Subcutaneous abdominal adipose tissue (tissue), 5 donors: ENCODE results near the gene GJD3.
A peak's percentile ranks its signal among the peaks of the same experiment; 100 is the strongest.

Experiments used
- H3K27ac ChIP-seq: one replicate; pipeline ENCODE4 v1.7.0; 2013; ENCODE audit warnings: low read depth, mild to moderate bottlenecking, inconsistent platforms, low read length, moderate library complexity
- H3K27me3 ChIP-seq, 5 donors: one replicate each; pipeline ENCODE4 v1.7.0; 2013; ENCODE audit warnings: low read length in 5 of 5, inconsistent platforms in 1 of 5; ENCODE audit not compliant: control insufficient read depth in 5 of 5, insufficient read depth in 4 of 5
- H3K36me3 ChIP-seq, 5 donors: one replicate each; pipeline ENCODE4 v1.7.0; 2013; ENCODE audit warnings: low read length in 5 of 5; ENCODE audit not compliant: control insufficient read depth in 5 of 5, insufficient read depth in 5 of 5
- H3K4me1 ChIP-seq, 5 donors: one replicate each; pipeline ENCODE4 v1.7.0; 2013; ENCODE audit warnings: low read length in 5 of 5, mild to moderate bottlenecking in 3 of 5, moderate library complexity in 1 of 5; ENCODE audit not compliant: control insufficient read depth in 5 of 5, insufficient read depth in 5 of 5
- H3K4me3 ChIP-seq, 5 donors: one replicate each; pipeline ENCODE4 v1.7.0; 2013; ENCODE audit warnings: low read length in 5 of 5, low read depth in 1 of 5
- H3K9ac ChIP-seq, 5 donors: one replicate each; pipeline ENCODE4 v1.7.0; 2013; ENCODE audit warnings: low read length in 5 of 5, mild to moderate bottlenecking in 4 of 5, moderate library complexity in 3 of 5
- H3K9me3 ChIP-seq, 5 donors: one replicate each; pipeline ENCODE4 v1.7.0; 2013; ENCODE audit warnings: low read length in 5 of 5; ENCODE audit not compliant: control insufficient read depth in 5 of 5
- donor health status: healthy.
- donor health status: healthy.
- donor health status: healthy.
- donor health status: healthy.
- donor health status: healthy.

Gene GJD3

GRCh38 chr17:40352237-40352778 is 12.2 kb downstream of the GJD3 start:
- no peak overlapping the region for H3K4me3 ChIP-seq
- no peak overlapping the region for H3K27ac ChIP-seq
- H3K36me3 ChIP-seq, result peaks cover 0 to 79% (median 55%) of the 10 kb centered on the region in 5 donors

GRCh38 chr17:40351359-40352236 is 12.9 kb downstream of the GJD3 start:
- Histone ChIP-seq H3K4me3 (no peak overlapping the region), H3K9me3 (no peaks in the 10 kb centered on the region), H3K27ac (no peak overlapping the region), H3K9ac (no peak overlapping the region), H3K27me3 (no peaks in the 10 kb centered on the region), H3K36me3 (peaks cover 0 to 79% (median 55%) of the 10 kb centered on the region in 5 donors), H3K4me1 (peaks cover 22 to 58% (median 53%) of the 10 kb centered on the region in 5 donors)

More at GRCh38 chr17:40352237-40352778, 12.2 kb downstream of the GJD3 start:
- H3K4me1 ChIP-seq, result peaks cover 17 to 51% (median 45%) of the 10 kb centered on the region in 5 donors
- no peaks in the 10 kb centered on the region for H3K27me3 ChIP-seq
- H3K9me3 ChIP-seq, result no peaks in the 10 kb centered on the region
- no peak overlapping the region for H3K9ac ChIP-seq

DNA sequence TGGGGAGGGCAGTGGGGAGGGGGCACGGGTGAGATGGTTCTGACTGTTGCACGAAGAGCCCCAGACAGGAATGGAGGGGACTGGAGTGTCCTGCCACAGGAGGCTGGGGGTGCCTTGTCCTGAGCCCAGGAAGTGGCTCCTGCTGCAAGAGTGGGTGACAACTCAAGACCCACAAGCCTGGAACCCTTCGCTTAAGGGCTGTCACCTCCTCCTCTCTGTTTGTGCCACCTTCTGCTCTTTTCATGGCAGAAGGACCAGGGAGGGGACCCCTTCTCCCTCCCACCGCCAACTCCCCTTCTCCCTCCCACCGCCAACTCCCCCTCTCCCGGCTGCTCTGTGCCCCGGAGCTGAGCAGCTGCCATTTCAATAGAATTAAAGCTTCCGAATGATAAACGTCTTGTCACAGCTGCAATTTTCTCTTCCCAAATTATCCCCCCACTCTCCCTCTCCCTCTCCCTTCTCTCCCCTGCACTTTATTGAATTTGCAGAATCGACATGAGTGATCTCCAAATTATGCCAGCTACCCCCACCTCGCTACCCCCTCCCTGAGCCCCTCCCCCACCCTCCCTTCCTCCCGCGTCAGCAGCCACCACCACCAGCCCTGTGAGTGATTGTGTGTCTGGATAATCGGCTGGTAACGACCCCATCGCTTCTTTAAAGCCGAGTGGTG is 13.7 kb downstream of the GJD3 start:
- Histone ChIP-seq H3K4me3 (no peak overlapping the region), H3K27me3 (no peaks in the 10 kb centered on the region), H3K4me1 (peaks cover 25 to 66% (median 60%) of the 10 kb centered on the region in 5 donors), H3K9me3 (no peaks in the 10 kb centered on the region), H3K9ac (no peak overlapping the region), H3K36me3 (peaks cover 0 to 73% (median 51%) of the 10 kb centered on the region in 5 donors), H3K27ac (no peak overlapping the region)

- Histone ChIP-seq H3K9me3 (no peaks in the 10 kb centered on the region), H3K9ac (peak overlapping the region in 1 of 5 donors; percentile 42), H3K36me3 (peaks cover 0 to 66% (median 46%) of the 10 kb centered on the region in 5 donors), H3K27ac (no peak overlapping the region), H3K4me3 (peak overlapping the region in 2 of 5 donors; percentile 5 to 28), H3K27me3 (no peaks in the 10 kb centered on the region), H3K4me1 (peaks cover 27 to 66% (median 61%) of the 10 kb centered on the region in 5 donors)
These were observed 14.4 kb downstream of the GJD3 start for GRCh38 chr17:40349895-40350688.

DNA sequence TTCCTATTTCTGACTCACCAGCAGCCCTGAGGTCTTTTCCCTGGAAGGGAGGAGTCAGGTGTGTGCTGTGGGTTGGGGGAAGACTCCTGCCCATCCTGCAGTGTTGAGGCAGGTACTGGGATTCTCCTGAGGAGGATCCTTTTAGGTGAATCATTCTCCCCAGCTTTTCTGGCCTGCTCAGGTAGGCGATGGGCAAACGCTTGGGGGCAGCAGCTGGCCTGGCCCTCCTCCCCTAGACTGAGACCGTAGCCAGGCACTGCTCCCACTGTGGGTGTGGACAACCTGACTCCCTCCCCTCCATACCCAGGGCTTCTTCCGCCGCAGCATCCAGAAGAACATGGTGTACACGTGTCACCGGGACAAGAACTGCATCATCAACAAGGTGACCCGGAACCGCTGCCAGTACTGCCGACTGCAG is 15.1 kb downstream of the GJD3 start:
- H3K36me3 ChIP-seq, result peaks cover 0 to 60% (median 42%) of the 10 kb centered on the region in 5 donors
- no peak overlapping the region for H3K9ac ChIP-seq
- peak overlapping the region in 1 of 5 donors; percentile 28 for H3K4me3 ChIP-seq
- no peaks in the 10 kb centered on the region for H3K27me3 ChIP-seq
- no peaks in the 10 kb centered on the region for H3K9me3 ChIP-seq
- H3K4me1 ChIP-seq, result peaks cover 30 to 66% (median 62%) of the 10 kb centered on the region in 5 donors
- peak overlapping the region; percentile 6 for H3K27ac ChIP-seq

DNA sequence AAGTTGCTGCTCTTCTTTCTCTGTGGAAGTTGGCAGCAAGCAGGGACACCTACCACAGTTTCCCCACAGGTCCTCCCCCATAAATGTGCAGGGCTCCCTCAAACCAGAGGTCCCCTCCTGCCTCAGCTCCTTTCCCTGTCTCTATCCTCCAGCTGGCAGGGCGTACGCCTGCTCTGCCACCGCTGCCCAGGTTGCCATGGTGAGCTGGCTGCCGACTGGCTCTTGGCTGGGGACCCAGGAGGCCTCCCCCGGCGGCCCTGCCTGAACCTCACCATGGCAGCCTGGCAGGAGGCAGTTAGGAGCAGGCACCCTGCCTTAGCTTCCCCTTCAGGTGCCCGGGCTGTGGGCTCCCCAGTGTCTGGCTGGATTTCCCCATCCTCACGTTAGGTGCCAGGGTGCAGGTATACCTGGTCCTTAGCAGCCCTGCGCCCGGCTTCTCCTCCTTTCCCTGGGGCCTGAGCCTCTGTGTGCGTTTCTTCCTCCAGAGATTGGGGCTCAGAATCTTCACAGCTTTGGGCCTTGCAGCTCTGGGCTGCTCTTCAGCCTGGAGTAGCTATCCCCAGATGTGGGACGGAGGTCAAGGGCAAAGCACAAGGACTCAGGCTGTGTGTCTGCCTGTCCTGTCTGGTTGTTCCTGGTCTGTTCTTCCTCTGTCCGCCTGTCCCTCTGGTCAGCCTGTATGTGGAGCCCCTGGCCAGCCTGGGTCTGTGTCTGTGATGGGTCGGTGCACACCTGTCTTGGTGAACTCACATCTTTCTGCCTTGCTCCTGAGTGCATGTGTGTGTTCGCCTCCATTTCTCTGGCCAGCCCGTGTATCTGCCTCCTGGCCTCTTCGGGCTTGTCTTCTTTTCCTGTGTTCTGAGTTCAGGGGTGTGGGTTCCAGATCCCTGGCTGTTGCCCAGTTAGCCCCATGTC is 15.7 kb downstream of the GJD3 start:
- Histone ChIP-seq H3K4me1 (peaks cover 30 to 72% (median 68%) of the 10 kb centered on the region in 5 donors), H3K9ac (no peak overlapping the region), H3K9me3 (no peaks in the 10 kb centered on the region), H3K4me3 (peak overlapping the region in 2 of 5 donors; percentile 27 to 38), H3K36me3 (peaks cover 0 to 54% (median 35%) of the 10 kb centered on the region in 5 donors), H3K27ac (peak overlapping the region; percentile 6), H3K27me3 (no peaks in the 10 kb centered on the region)

GRCh38 chr17:40348136-40348504 is 16.4 kb downstream of the GJD3 start:
- H3K4me3 ChIP-seq, result peak overlapping the region in 3 of 5 donors; percentile 27 to 39 (median 38)

DNA sequence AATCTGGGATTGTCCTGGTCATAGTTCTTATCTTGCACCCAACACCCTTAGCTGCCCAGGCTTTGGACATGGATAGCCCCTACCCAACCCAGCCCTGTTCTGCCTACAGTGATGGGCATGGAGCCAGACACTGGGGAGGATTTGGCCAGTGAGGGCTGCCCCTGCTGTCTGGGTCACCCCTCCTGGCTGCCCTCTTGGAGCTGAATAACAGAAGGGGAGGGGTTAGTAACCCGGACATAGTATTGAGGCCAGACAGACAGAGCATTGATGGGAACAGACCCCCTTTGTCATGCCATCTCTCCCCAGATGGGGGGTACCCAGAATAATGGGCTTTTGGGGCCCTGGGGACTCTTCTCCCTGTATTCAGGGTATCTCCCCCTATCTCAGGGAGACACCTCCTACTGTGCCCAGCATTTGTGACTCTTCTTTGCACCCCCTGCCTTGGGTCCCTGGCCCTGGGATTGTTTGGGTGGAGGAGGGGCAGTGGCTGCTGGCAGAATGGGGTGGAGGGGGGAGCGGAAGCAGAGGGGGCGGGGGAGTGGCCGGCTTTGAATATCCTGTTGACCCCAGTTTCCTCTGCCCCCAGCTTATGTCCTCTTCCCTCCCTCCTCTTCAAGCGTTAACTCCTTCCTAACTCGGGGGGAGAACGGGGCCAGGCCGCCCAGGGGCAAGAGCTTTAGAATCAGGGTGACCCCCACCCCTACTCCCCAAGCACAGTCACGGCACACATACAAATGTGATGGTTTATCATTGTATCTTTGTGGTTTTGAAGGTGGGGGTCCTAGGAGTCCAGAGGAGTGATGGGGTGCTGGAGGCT is 17.0 kb downstream of the GJD3 start:
- Histone ChIP-seq H3K4me3 (peak overlapping the region in 4 of 5 donors; percentile 25 to 41 (median 38)), H3K27me3 (no peaks in the 10 kb centered on the region), H3K4me1 (peaks cover 30 to 85% (median 78%) of the 10 kb centered on the region in 5 donors), H3K27ac (no peak overlapping the region), H3K9me3 (no peaks in the 10 kb centered on the region), H3K36me3 (peaks cover 0 to 41% (median 28%) of the 10 kb centered on the region in 5 donors), H3K9ac (peak overlapping the region in 1 of 5 donors; percentile 53)

More at GRCh38 chr17:40348136-40348504, 16.4 kb downstream of the GJD3 start:
- Histone ChIP-seq H3K9ac (peak overlapping the region in 1 of 5 donors; percentile 53), H3K27me3 (no peaks in the 10 kb centered on the region), H3K9me3 (no peaks in the 10 kb centered on the region), H3K4me1 (peaks cover 30 to 79% (median 75%) of the 10 kb centered on the region in 5 donors), H3K36me3 (peaks cover 0 to 47% (median 33%) of the 10 kb centered on the region in 5 donors), H3K27ac (no peak overlapping the region)
